A549 (cell line): ENCODE results near the gene LRRC59.

Source experiments
- CBX8 ChIP-seq: fragments of 200-600 bp; sonication (generic); IDR thresholded peaks from 2 replicates; pipeline ENCODE4 v1.6.1; 2016
- CEBPB ChIP-seq, 2 experiments: fragments of >200 bp in 1 of 2; sonication (Bioruptor Twin) in 1 of 2; formaldehyde crosslinking in 1 of 2; IDR thresholded peaks; 2 replicates each; pipeline ENCODE4 v1.6.1; 2012 to 2016
- CTCF ChIP-seq: fragments of >200 bp; sonication (Bioruptor Twin); formaldehyde crosslinking; IDR thresholded peaks from 3 replicates; pipeline ENCODE4 v1.5.1; 2016
- EHF ChIP-seq: fragments of 250-450 bp; sonication (Bioruptor Pico); IDR thresholded peaks from 2 replicates; pipeline ENCODE4 v1.5.0; 2020; ENCODE audit warnings: mild to moderate bottlenecking
- EP300 ChIP-seq, 2 experiments: fragments of >200 bp; sonication (Bioruptor Twin); formaldehyde crosslinking; IDR thresholded peaks; 2 replicates in 1 of 2; 3 replicates in 1 of 2; pipeline ENCODE4 v1.6.1; 2016 to 2017
- HES2 ChIP-seq: fragments of >200 bp; sonication (Bioruptor Twin); formaldehyde crosslinking; IDR thresholded peaks from 2 replicates; pipeline ENCODE4 v1.6.1; 2016
- HMGXB4 ChIP-seq: fragments of 250-450 bp; sonication (Bioruptor Pico); IDR thresholded peaks from 2 replicates; pipeline ENCODE4 v1.5.0; 2021; ENCODE audit warnings: mild to moderate bottlenecking, moderate library complexity, borderline replicate concordance
- HOXB13 ChIP-seq: fragments of 250-450 bp; sonication (Bioruptor Pico); IDR thresholded peaks from 2 replicates; pipeline ENCODE4 v1.5.0; 2020; ENCODE audit warnings: low read depth, mild to moderate bottlenecking, moderate library complexity
- JUN ChIP-seq, 2 experiments: fragments of >200 bp; sonication (Bioruptor Twin); formaldehyde crosslinking; IDR thresholded peaks; 2 replicates in 1 of 2; 3 replicates in 1 of 2; pipeline ENCODE4 v1.6.1; 2016 to 2017
- MAZ ChIP-seq: fragments of 150-350 bp; IDR thresholded peaks from 2 replicates; pipeline ENCODE4 v1.6.1; 2014; ENCODE audit warnings: antibody characterized with exemption, low read depth, low read length, borderline replicate concordance
- POLR2A ChIP-seq: IDR thresholded peaks from 2 replicates; pipeline ENCODE4 v1.6.1; 2012; ENCODE audit warnings: mild to moderate bottlenecking, low read length
- RAD21 ChIP-seq, 2 experiments: fragments of >200 bp in 1 of 2; sonication (Bioruptor Twin) in 1 of 2; formaldehyde crosslinking in 1 of 2; IDR thresholded peaks in 1 of 2; conservative IDR thresholded peaks in 1 of 2; 2 replicates in 1 of 2; 3 replicates in 1 of 2; pipeline ENCODE4 v1.6.1; 2012 to 2018; ENCODE audit warnings: inconsistent platforms in 1 of 2
- SMC3 ChIP-seq: fragments of >200 bp; sonication (Bioruptor Twin); formaldehyde crosslinking; IDR thresholded peaks from 3 replicates; pipeline ENCODE4 v1.6.1; 2018; ENCODE audit warnings: inconsistent platforms

- TF ChIP-seq CTCF (no peak), HOXB13 (CRISPR knock-in tag) (no peak), POLR2A (no peak), CEBPB (IDR thresholded peaks at IDR 0.05) (no peak), SMC3 (no peak), HMGXB4 (no peak), HES2 (no peak), EP300 (IDR thresholded peaks at IDR 0.05) (no peak), MAZ (no peak), JUN (IDR thresholded peaks at IDR 0.05) (no peak), RAD21 (conservative IDR thresholded peaks at IDR 0.05 in 1 of 2, IDR thresholded peaks at IDR 0.05 in 1 of 2) (no peak), EHF (CRISPR knock-in tag) (no peak), CBX8 (no peak)
These were observed 32.5 kb upstream of the LRRC59 start for GRCh38 chr17:50429793-50430192.
